Measurements from ENCODE around the gene EME2. TPM values are rescaled to one million over a fixed set of nuclear protein-coding genes. Genes with fewer than 3 reads are reported as not detected.

EME2 gene
- total RNA-seq, 1 donor from 2014 or later: 23.3 TPM

GRCh38 chr16:1771864-1772361 lies 697 bp upstream of the EME2 start:
- Histone ChIP-seq H3K79me2 (ENCODE audit: insufficient read depth, low read length) (peaks cover 39% of the 10 kb centered on the region), H4K20me1 (ENCODE audit: insufficient read depth, low read length) (peaks cover 54% of the 10 kb centered on the region), H3K27ac (ENCODE audit: low read depth, low read length) (peak overlapping the region; percentile 10), H3K4me1 (ENCODE audit: insufficient read depth, low read length) (peaks cover 26% of the 10 kb centered on the region), H3K27me3 (ENCODE audit: insufficient read depth, low read length) (no peaks in the 10 kb centered on the region), H2AFZ (ENCODE audit: low read depth, low read length) (no peak overlapping the region), H3K4me3 (ENCODE audit: insufficient read depth, low read depth, low read length) (peak overlapping the region; percentile 66), H3K9me3 (ENCODE audit: insufficient read depth, low read depth, low read length) (no peaks in the 10 kb centered on the region), H3K36me3 (ENCODE audit: insufficient read depth, low read length) (no peaks in the 10 kb centered on the region), H3K9ac (ENCODE audit: low read length) (peak overlapping the region; percentile 91), H3K4me2 (ENCODE audit: low read length) (peak overlapping the region; percentile 91)
- Mint-ChIP-seq H3K36me3 (ENCODE audit: low read depth, unreplicated experiment) (no peaks in the 10 kb centered on the region), H3K4me1 (ENCODE audit: low read depth, unreplicated experiment) (peaks cover 6% of the 10 kb centered on the region), H3K27me3 (ENCODE audit: low read depth, unreplicated experiment) (no peaks in the 10 kb centered on the region), H3K27ac (ENCODE audit: unreplicated experiment) (peak overlapping the region; percentile 98), H3K9me3 (ENCODE audit: unreplicated experiment) (no peaks in the 10 kb centered on the region), H3K4me3 (ENCODE audit: unreplicated experiment) (peak overlapping the region; percentile 91)
- FAIRE-seq (no peak), DNase-seq (ENCODE audit: low read depth) (no peak)
- TF ChIP-seq EZH2 (IDR thresholded peaks at IDR 0.05; ENCODE audit: insufficient read depth, low read length) (no peak), CTCF (IDR thresholded peaks at IDR 0.05; ENCODE audit: insufficient read depth, low read depth, low read length) (no peak)

GRCh38 chr16:1772908-1773702 lies 495 bp downstream of the EME2 start, which contains the start of gene MRPS34:
TSS of gene MRPS34 (minus strand) at chr16:1773134. CDS start at chr16:1773119, 15 bp downstream.
- no peaks in the 10 kb centered on the region for H3K27me3 Mint-ChIP-seq (ENCODE audit: low read depth, unreplicated experiment)
- Histone ChIP-seq H3K4me2 (ENCODE audit: low read length) (peak within 1 kb of the TSS; percentile 91), H2AFZ (ENCODE audit: low read depth, low read length) (peak within 1 kb of the TSS; percentile 80), H3K27me3 (ENCODE audit: insufficient read depth, low read length) (no peaks in the 10 kb centered on the region), H3K4me1 (ENCODE audit: insufficient read depth, low read length) (peaks cover 26% of the 10 kb centered on the region), H3K79me2 (ENCODE audit: insufficient read depth, low read length) (peaks cover 39% of the 10 kb centered on the region), H4K20me1 (ENCODE audit: insufficient read depth, low read length) (peaks cover 48% of the 10 kb centered on the region), H3K9me3 (ENCODE audit: insufficient read depth, low read depth, low read length) (no peaks in the 10 kb centered on the region), H3K36me3 (ENCODE audit: insufficient read depth, low read length) (no peaks in the 10 kb centered on the region), H3K27ac (ENCODE audit: low read depth, low read length) (peak within 1 kb of the TSS; percentile 71), H3K4me3 (ENCODE audit: insufficient read depth, low read depth, low read length) (peak within 1 kb of the TSS; percentile 66), H3K9ac (ENCODE audit: low read length) (peak within 1 kb of the TSS; percentile 91)
- H3K9me3 Mint-ChIP-seq (ENCODE audit: unreplicated experiment): no peaks in the 10 kb centered on the region
- DNase-seq (ENCODE audit: low read depth) (peak; percentile 75), FAIRE-seq (no peak)
- TF ChIP-seq CTCF (IDR thresholded peaks at IDR 0.05; ENCODE audit: insufficient read depth, low read depth, low read length) (peak; percentile 21), EZH2 (IDR thresholded peaks at IDR 0.05; ENCODE audit: insufficient read depth, low read length) (no peak)
- H3K27ac Mint-ChIP-seq (ENCODE audit: unreplicated experiment): peak within 1 kb of the TSS; percentile 98
- H3K36me3 Mint-ChIP-seq (ENCODE audit: low read depth, unreplicated experiment): no peaks in the 10 kb centered on the region
- H3K4me1 Mint-ChIP-seq (ENCODE audit: low read depth, unreplicated experiment): peaks cover 6% of the 10 kb centered on the region
- peak within 1 kb of the TSS; percentile 91 for H3K4me3 Mint-ChIP-seq (ENCODE audit: unreplicated experiment)

Data from astrocyte (in vitro differentiated cells and primary cell).